Measurements from ENCODE around the gene TPRA1. TPM values are rescaled to one million over a fixed set of nuclear protein-coding genes. Genes with fewer than 3 reads are reported as not detected.
A peak's percentile ranks its signal among the peaks of the same experiment; 100 is the strongest.

The TPRA1 gene
- total RNA-seq (10 to 100 TPM; 12.8 to 46.4 (median 25.8) TPM), polyA plus RNA-seq (10 to 100 TPM; 10.1 to 22.9 (median 14.6) TPM)
- long read RNA-seq, donor 1, partial matches to known transcripts: 0 of 4 reads
- long read RNA-seq, donor 1, other reads (novel, unspliced or antisense): 0 of 4 reads
- long read RNA-seq, donor 2, partial matches to known transcripts: 0 of 4 reads
- long read RNA-seq, donor 2, other reads (novel, unspliced or antisense): 0 of 4 reads
- long read RNA-seq, donor 3, partial matches to known transcripts: 0 of 4 reads
- long read RNA-seq, donor 3, other reads (novel, unspliced or antisense): 0 of 4 reads
- long read RNA-seq, donor 4: 0 reads
- long read RNA-seq, donor 5, transcript TPRA1-202 (11 exons, 1,933 nt): major isoform, 7 of 7 reads
- long read RNA-seq, donor 5, partial matches to known transcripts: 0 of 7 reads
- long read RNA-seq, donor 5, other reads (novel, unspliced or antisense): 0 of 7 reads
- long read RNA-seq, donor 6: 0 reads
- long read RNA-seq, donor 7, transcript TPRA1-202 (11 exons, 1,933 nt): major isoform, 8 of 10 reads
- long read RNA-seq, donor 7, partial matches to known transcripts: 0 of 10 reads
- long read RNA-seq, donor 7, other reads (novel, unspliced or antisense): 0 of 10 reads
- long read RNA-seq, donor 8, transcript TPRA1-202 (11 exons, 1,933 nt): major isoform, 5 of 6 reads
- long read RNA-seq, donor 8, partial matches to known transcripts: 0 of 6 reads
- long read RNA-seq, donor 8, other reads (novel, unspliced or antisense): 0 of 6 reads
- long read RNA-seq, donor 9, partial matches to known transcripts: 0 of 2 reads
- long read RNA-seq, donor 9, other reads (novel, unspliced or antisense): 0 of 2 reads
- long read RNA-seq, donor 10, partial matches to known transcripts: 0 of 1 reads
- long read RNA-seq, donor 10, other reads (novel, unspliced or antisense): 0 of 1 reads

DNA sequence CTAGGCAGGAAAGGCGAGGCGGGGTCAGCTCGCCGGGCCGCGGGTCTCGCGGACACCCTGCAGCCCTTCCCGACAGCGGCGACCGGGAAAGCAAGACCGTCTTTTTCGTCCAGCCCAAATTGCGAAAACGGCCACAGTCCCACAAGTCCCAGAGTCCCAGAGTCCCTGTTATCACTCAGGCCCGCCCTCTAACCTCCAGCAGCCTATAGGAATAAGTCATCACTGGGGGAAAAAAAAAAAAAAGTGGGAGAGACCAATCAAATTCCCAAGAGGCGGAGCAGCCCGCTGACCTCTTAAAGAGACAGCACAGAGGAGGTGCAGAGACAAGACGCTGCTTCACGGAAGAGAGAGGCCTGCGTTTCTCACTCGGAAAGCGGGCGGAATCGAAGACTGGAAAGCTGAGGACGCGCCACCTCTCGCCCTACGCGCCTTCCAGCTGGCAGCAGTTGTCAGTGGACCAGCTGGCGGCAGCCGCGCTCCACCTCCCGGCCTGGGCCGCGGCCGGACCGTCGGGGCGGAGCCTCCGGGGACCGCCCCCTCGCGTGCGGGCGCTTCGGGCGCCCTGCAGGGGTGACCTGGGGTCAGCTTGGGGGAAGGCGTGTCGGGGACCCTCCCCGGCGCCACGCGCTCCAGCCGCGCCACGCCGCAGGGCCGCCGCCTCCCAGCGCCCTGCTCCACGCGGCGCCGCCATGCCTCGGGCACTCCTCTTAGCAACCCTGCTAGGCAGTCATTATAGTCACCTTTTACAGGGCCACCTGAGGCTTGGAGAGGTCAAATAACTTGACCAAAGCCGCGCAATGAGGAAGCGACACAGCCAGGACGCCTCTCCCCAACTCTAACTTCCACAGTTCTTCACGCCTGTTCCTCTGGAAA is at the start of gene TPRA1:
Gene TPRA1, minus strand, starts transcription at position 141 of the 873 bp plus-strand sequence. CDS start 10,587 bp downstream, outside the sequence.
- Histone ChIP-seq H3K4me3 (peak within 1 kb of the TSS; percentile 92 to 99 (median 98)), H3K9me3 (no peaks in the 10 kb centered on the region), H3K27me3 (no peaks in the 10 kb centered on the region), H3K36me3 (no peaks in the 10 kb centered on the region), H3K4me1 (peaks cover 34 to 51% (median 46%) of the 10 kb centered on the region in 4 donors), H3K27ac (peak within 1 kb of the TSS; percentile 90 to 97 (median 95))
- peak; percentile 89 to 97 for DNase-seq
- TF ChIP-seq EP300 (IDR thresholded peaks at IDR 0.05) (no peak), POLR2AphosphoS5 (IDR thresholded peaks at IDR 0.05) (peak; percentile 24 to 45 (median 29)), POLR2A (IDR thresholded peaks at IDR 0.05) (no peak)
- TF ChIP-seq, protein P1, sequence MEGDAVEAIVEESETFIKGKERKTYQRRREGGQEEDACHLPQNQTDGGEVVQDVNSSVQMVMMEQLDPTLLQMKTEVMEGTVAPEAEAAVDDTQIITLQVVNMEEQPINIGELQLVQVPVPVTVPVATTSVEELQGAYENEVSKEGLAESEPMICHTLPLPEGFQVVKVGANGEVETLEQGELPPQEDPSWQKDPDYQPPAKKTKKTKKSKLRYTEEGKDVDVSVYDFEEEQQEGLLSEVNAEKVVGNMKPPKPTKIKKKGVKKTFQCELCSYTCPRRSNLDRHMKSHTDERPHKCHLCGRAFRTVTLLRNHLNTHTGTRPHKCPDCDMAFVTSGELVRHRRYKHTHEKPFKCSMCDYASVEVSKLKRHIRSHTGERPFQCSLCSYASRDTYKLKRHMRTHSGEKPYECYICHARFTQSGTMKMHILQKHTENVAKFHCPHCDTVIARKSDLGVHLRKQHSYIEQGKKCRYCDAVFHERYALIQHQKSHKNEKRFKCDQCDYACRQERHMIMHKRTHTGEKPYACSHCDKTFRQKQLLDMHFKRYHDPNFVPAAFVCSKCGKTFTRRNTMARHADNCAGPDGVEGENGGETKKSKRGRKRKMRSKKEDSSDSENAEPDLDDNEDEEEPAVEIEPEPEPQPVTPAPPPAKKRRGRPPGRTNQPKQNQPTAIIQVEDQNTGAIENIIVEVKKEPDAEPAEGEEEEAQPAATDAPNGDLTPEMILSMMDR (IDR thresholded peaks at IDR 0.05): no peak
- intact Hi-C loops (cut with DNase I; ENCODE audit: low total_unique reads): no loop called here
- 0 to 1% (median 1%) methylated on average over 41 to 72 of the region's 72 CpGs for WGBS, 5 donors

DNA sequence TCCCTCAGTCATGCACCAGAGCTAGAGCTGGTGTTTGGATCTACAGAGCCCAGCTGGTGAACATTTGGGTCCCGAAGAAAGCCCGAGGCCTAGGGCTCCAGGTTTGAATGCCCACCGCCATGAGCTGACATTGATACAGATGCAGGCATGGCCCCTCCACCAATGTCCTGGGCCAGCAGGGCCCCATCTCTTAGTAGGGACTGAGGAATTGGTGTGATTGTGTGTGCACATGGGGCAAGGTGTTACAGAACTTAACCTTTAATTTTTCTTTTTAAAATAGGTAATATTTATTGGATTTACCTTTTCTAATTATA is 49.5 kb upstream of the TPRA1 start:
- no peak for TF ChIP-seq EP300 (IDR thresholded peaks at IDR 0.05)
- TF ChIP-seq, protein P1 (IDR thresholded peaks at IDR 0.05): no peak
- no peak for TF ChIP-seq POLR2AphosphoS5 (IDR thresholded peaks at IDR 0.05)
- no peak for TF ChIP-seq POLR2A (IDR thresholded peaks at IDR 0.05)
- Histone ChIP-seq H3K27ac (no peak overlapping the region), H3K4me1 (no peaks in the 10 kb centered on the region), H3K4me3 (no peak overlapping the region), H3K36me3 (peaks cover 0 to 8% (median 0%) of the 10 kb centered on the region in 4 donors), H3K9me3 (no peaks in the 10 kb centered on the region), H3K27me3 (no peaks in the 10 kb centered on the region)
- 96 to 100% (median 98%) methylated on average over 3 of the region's 3 CpGs for WGBS, 5 donors
- DNase-seq: no peak
- intact Hi-C loops (cut with DNase I; ENCODE audit: low total_unique reads): no loop called here

DNA sequence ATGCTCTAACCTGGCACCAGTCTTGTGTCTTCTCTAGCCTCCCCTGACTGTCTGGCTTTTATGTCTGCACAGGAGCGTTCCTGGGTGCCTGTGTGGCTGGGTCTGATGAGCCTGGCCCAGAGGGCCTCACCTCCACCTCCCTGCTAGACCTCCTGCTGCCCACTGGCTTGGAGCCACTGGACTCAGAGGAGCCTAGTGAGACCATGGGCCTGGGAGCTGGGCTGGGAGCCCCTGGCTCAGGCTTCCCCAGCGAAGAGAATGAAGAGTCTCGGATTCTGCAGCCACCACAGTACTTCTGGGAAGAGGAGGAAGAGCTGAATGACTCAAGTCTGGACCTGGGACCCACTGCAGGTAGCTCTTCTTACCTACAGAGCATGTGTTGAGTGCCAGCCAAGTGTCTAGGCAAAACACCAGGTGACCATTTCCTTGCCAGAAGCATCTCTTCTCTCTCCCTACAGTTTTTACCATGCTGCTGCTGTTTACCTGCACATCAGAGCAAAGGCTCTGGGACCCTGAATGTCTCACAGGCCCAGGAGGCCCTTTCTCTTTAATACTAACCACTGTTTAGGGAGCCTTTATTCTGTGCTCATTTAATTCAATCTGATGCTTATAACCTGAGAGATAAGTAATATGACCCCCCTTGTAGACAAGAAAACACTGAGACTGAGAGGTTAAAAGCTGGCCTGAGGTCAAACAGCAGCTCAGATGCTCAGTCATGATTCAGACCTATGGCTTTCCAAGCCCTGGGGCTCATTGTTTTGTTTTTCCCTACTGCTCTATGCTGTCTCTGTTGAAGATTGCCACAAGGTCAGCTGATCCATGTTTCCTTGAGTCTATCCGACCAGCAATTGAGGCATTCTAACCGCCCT is 48.9 kb upstream of the TPRA1 start:
- 90 to 97% (median 93%) methylated on average over 5 of the region's 5 CpGs for whole genome bisulfite sequencing, 5 donors
- intact Hi-C loops (cut with DNase I; ENCODE audit: low total_unique reads): no loop called here
- Histone ChIP-seq H3K4me1 (no peaks in the 10 kb centered on the region), H3K36me3 (peaks cover 0 to 8% (median 0%) of the 10 kb centered on the region in 4 donors), H3K27me3 (no peaks in the 10 kb centered on the region), H3K9me3 (no peaks in the 10 kb centered on the region), H3K4me3 (no peak overlapping the region), H3K27ac (no peak overlapping the region)
- TF ChIP-seq EP300 (IDR thresholded peaks at IDR 0.05) (no peak), POLR2AphosphoS5 (IDR thresholded peaks at IDR 0.05) (no peak), POLR2A (IDR thresholded peaks at IDR 0.05) (no peak)
- TF ChIP-seq, protein P1 (IDR thresholded peaks at IDR 0.05): no peak
- DNase-seq: no peak
